SK-N-SH treated with all-trans-retinoic acid at 6 μM for 48 hours (cell line): Measurements from ENCODE around the gene FRK.

Experiments used
- ATAC-seq: fragments of 200-7000 bp; cut with Tn5 transposase; 3 replicates; pipeline ENCODE4 v1.9.1; 2020; ENCODE audit warnings: mild to moderate bottlenecking, moderate library complexity
- ARNTL ChIP-seq: fragments of 450-650 bp; formaldehyde crosslinking; IDR thresholded peaks from 2 replicates; pipeline ENCODE4 v1.5.0; 2020; ENCODE audit warnings: low read depth, mild to moderate bottlenecking, moderate library complexity, borderline replicate concordance
- BACH2 ChIP-seq: fragments of 250-450 bp; sonication (Bioruptor Pico); IDR thresholded peaks from 2 replicates; pipeline ENCODE4 v1.9.0; 2021; ENCODE audit warnings: mild to moderate bottlenecking, borderline replicate concordance
- CREB5 ChIP-seq: fragments of 250-450 bp; sonication (Bioruptor Pico); IDR thresholded peaks from 2 replicates; pipeline ENCODE4 v1.5.1; 2020; ENCODE audit warnings: low read depth, mild to moderate bottlenecking, moderate library complexity
- CSDC2 ChIP-seq: fragments of 250-450 bp; sonication (Bioruptor Pico); IDR thresholded peaks from 2 replicates; pipeline ENCODE4 v1.5.0; 2020; ENCODE audit warnings: mild to moderate bottlenecking, moderate library complexity
- GLIS3 ChIP-seq: fragments of 250-450 bp; sonication (Bioruptor Pico); IDR thresholded peaks from 2 replicates; pipeline ENCODE4 v1.5.0; 2020; ENCODE audit warnings: mild to moderate bottlenecking, moderate library complexity
- ISL1 ChIP-seq: fragments of 250-450 bp; sonication (Bioruptor Pico); IDR thresholded peaks from 2 replicates; pipeline ENCODE4 v2.1.2; 2022; ENCODE audit warnings: mild to moderate bottlenecking, moderate library complexity
- OSR1 ChIP-seq: fragments of 250-450 bp; sonication (Bioruptor Pico); IDR thresholded peaks from 2 replicates; pipeline ENCODE4 v1.8.0; 2022; ENCODE audit warnings: moderate library complexity, mild to moderate bottlenecking, inconsistent platforms
- PATZ1 ChIP-seq: fragments of 250-450 bp; sonication (Bioruptor Pico); IDR thresholded peaks from 2 replicates; pipeline ENCODE4 v1.8.0; 2020; ENCODE audit warnings: mild to moderate bottlenecking, moderate library complexity, borderline replicate concordance
- PPARA ChIP-seq: fragments of 250-450 bp; sonication (Bioruptor Pico); IDR thresholded peaks from 2 replicates; pipeline ENCODE4 v1.5.0; 2020; ENCODE audit warnings: mild to moderate bottlenecking, borderline replicate concordance
- RARB ChIP-seq: fragments of 250-450 bp; sonication (Bioruptor Pico); IDR thresholded peaks from 2 replicates; pipeline ENCODE4 v1.8.0; 2021; ENCODE audit warnings: mild to moderate bottlenecking, moderate library complexity
- SNAI2 ChIP-seq: fragments of 250-450 bp; sonication (Bioruptor Pico); IDR thresholded peaks from 2 replicates; pipeline ENCODE4 v1.5.0; 2020; ENCODE audit warnings: mild to moderate bottlenecking, moderate library complexity
- TCF4 ChIP-seq: fragments of 250-450 bp; sonication (Bioruptor Pico); IDR thresholded peaks from 2 replicates; pipeline ENCODE4 v1.8.0; 2021; ENCODE audit warnings: mild to moderate bottlenecking, moderate library complexity, borderline replicate concordance
- TOX ChIP-seq: fragments of 250-450 bp; sonication (Bioruptor Pico); IDR thresholded peaks from 2 replicates; pipeline ENCODE4 v1.8.0; 2021; ENCODE audit warnings: mild to moderate bottlenecking, moderate library complexity, borderline replicate concordance
- TSHZ2 ChIP-seq: fragments of 250-450 bp; sonication (Bioruptor Pico); IDR thresholded peaks from 2 replicates; pipeline ENCODE4 v1.5.0; 2020; ENCODE audit warnings: mild to moderate bottlenecking, moderate library complexity
- ZFP3 ChIP-seq: fragments of 250-450 bp; sonication (Bioruptor Pico); IDR thresholded peaks from 2 replicates; pipeline ENCODE4 v1.5.0; 2020; ENCODE audit warnings: mild to moderate bottlenecking, moderate library complexity
- ZFP30 ChIP-seq: fragments of 450-650 bp; formaldehyde crosslinking; IDR thresholded peaks from 2 replicates; pipeline ENCODE4 v1.5.0; 2022; ENCODE audit warnings: mild to moderate bottlenecking, moderate library complexity
- ZNF565 ChIP-seq: fragments of 450-650 bp; formaldehyde crosslinking; conservative IDR thresholded peaks from 2 replicates; pipeline ENCODE4 v1.5.0; 2020; ENCODE audit warnings: low read depth, mild to moderate bottlenecking, moderate library complexity
- ZNF70 ChIP-seq: fragments of 450-650 bp; formaldehyde crosslinking; IDR thresholded peaks from 2 replicates; pipeline ENCODE4 v1.5.0; 2020; ENCODE audit warnings: mild to moderate bottlenecking, moderate library complexity
- ZNF8 ChIP-seq: fragments of 450-650 bp; formaldehyde crosslinking; IDR thresholded peaks from 2 replicates; pipeline ENCODE4 v1.5.0; 2020; ENCODE audit warnings: mild to moderate bottlenecking, moderate library complexity
- TF ChIP-seq, protein P1 (sequence below): fragments of 250-450 bp; sonication (Bioruptor Pico); IDR thresholded peaks from 2 replicates; pipeline ENCODE4 v1.8.0; 2021; ENCODE audit warnings: low read depth, mild to moderate bottlenecking, moderate library complexity, borderline replicate concordance
- TF ChIP-seq, protein P2 (sequence below): fragments of 250-450 bp; sonication (Bioruptor Pico); IDR thresholded peaks from 2 replicates; pipeline ENCODE4 v1.5.1; 2021; ENCODE audit warnings: mild to moderate bottlenecking, moderate library complexity

The FRK gene

GRCh38 chr6:115986026-115986425 is 74.7 kb downstream of the FRK start:
- ATAC-seq, result no peak
- TF ChIP-seq, protein P1, sequence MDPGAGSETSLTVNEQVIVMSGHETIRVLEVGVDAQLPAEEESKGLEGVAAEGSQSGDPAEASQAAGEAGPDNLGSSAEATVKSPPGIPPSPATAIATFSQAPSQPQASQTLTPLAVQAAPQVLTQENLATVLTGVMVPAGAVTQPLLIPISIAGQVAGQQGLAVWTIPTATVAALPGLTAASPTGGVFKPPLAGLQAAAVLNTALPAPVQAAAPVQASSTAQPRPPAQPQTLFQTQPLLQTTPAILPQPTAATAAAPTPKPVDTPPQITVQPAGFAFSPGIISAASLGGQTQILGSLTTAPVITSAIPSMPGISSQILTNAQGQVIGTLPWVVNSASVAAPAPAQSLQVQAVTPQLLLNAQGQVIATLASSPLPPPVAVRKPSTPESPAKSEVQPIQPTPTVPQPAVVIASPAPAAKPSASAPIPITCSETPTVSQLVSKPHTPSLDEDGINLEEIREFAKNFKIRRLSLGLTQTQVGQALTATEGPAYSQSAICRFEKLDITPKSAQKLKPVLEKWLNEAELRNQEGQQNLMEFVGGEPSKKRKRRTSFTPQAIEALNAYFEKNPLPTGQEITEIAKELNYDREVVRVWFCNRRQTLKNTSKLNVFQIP (CRISPR knock-in tag), result no peak
- TF ChIP-seq, protein P2, sequence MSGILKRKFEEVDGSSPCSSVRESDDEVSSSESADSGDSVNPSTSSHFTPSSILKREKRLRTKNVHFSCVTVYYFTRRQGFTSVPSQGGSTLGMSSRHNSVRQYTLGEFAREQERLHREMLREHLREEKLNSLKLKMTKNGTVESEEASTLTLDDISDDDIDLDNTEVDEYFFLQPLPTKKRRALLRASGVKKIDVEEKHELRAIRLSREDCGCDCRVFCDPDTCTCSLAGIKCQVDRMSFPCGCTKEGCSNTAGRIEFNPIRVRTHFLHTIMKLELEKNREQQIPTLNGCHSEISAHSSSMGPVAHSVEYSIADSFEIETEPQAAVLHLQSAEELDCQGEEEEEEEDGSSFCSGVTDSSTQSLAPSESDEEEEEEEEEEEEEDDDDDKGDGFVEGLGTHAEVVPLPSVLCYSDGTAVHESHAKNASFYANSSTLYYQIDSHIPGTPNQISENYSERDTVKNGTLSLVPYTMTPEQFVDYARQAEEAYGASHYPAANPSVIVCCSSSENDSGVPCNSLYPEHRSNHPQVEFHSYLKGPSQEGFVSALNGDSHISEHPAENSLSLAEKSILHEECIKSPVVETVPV (CRISPR knock-in tag), result no peak
- no peak for TF ChIP-seq SNAI2 (CRISPR knock-in tag)
- TF ChIP-seq PPARA (CRISPR knock-in tag), result no peak
- no peak for TF ChIP-seq CREB5 (CRISPR knock-in tag)
- no peak for TF ChIP-seq TCF4 (CRISPR knock-in tag)
- no peak for TF ChIP-seq ZFP3 (CRISPR knock-in tag)
- TF ChIP-seq RARB, result no peak
- TF ChIP-seq TSHZ2 (CRISPR knock-in tag), result no peak
- TF ChIP-seq TOX, result no peak
- TF ChIP-seq ZFP30, result no peak
- no peak for TF ChIP-seq ZNF70 (CRISPR knock-in tag)
- TF ChIP-seq ARNTL (CRISPR knock-in tag), result no peak
- TF ChIP-seq PATZ1 (CRISPR knock-in tag), result no peak
- TF ChIP-seq ZNF565 (CRISPR knock-in tag), result no peak
- no peak for TF ChIP-seq OSR1 (CRISPR knock-in tag)
- no peak for TF ChIP-seq CSDC2 (CRISPR knock-in tag)
- TF ChIP-seq GLIS3, result no peak
- TF ChIP-seq BACH2 (CRISPR knock-in tag), result no peak

DNA sequence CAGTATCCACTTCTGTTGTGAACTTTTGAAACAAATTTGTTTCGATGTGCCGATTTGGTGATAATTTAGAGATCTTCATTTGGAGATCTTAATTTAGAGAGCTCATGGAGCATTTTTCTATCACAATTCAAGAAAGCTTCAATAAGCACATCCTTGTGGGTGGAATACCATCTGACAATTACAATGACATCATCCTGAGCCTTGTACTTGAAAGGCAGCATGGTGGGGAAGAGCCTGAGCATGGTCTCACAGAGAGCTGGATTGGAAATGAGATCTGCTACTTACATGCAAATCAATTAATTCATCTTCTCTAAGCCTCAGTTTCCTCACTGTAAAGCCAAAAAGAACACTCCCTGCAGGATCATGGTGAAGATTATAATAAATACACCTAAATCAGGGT is 75.9 kb downstream of the FRK start:
- ATAC-seq, result no peak

More for the DNA sequence above, 75.9 kb downstream of the FRK start:
- no peak for TF ChIP-seq RARB
- no peak for TF ChIP-seq PATZ1 (CRISPR knock-in tag)
- TF ChIP-seq SNAI2 (CRISPR knock-in tag), result no peak
- no peak for TF ChIP-seq CSDC2 (CRISPR knock-in tag)
- TF ChIP-seq TCF4 (CRISPR knock-in tag), result no peak
- no peak for TF ChIP-seq CREB5 (CRISPR knock-in tag)
- no peak for TF ChIP-seq ZNF8 (CRISPR knock-in tag)
- TF ChIP-seq GLIS3, result no peak
- TF ChIP-seq ZNF565 (CRISPR knock-in tag), result no peak
- no peak for TF ChIP-seq TSHZ2 (CRISPR knock-in tag)
- TF ChIP-seq TOX, result no peak
- no peak for TF ChIP-seq ISL1 (CRISPR knock-in tag)
- no peak for TF ChIP-seq OSR1 (CRISPR knock-in tag)
